Mucosa of stomach (tissue), 1 donor: ENCODE data around the gene TMUB1.

Experiments used
- H3K27me3 ChIP-seq: one replicate; pipeline ENCODE4 v1.7.0; 2013; ENCODE audit warnings: mild to moderate bottlenecking, low read length; ENCODE audit not compliant: control insufficient read depth, insufficient read depth
- H3K36me3 ChIP-seq: one replicate; pipeline ENCODE4 v1.7.0; 2013; ENCODE audit warnings: low read length; ENCODE audit not compliant: control insufficient read depth, insufficient read depth
- H3K4me1 ChIP-seq: one replicate; pipeline ENCODE4 v1.7.0; 2013; ENCODE audit warnings: mild to moderate bottlenecking, low read length; ENCODE audit not compliant: control insufficient read depth, insufficient read depth
- H3K4me3 ChIP-seq: one replicate; pipeline ENCODE4 v1.7.0; 2013; ENCODE audit warnings: low read length
- H3K9ac ChIP-seq: one replicate; pipeline ENCODE4 v1.7.0; 2013; ENCODE audit warnings: mild to moderate bottlenecking, low read length, moderate library complexity
- H3K9me3 ChIP-seq: one replicate; pipeline ENCODE4 v1.7.0; 2013; ENCODE audit warnings: mild to moderate bottlenecking, low read length, moderate library complexity; ENCODE audit not compliant: control insufficient read depth
- donor health status: Pancreatic carcinoma.

Gene TMUB1

GRCh38 chr7:151085691-151086620 lies 2.7 kb upstream of the TMUB1 start, which contains the start of gene AGAP3:
TSS of gene AGAP3 (plus strand) at chr7:151086475. CDS start at chr7:151086742, 267 bp downstream.
- peak within 1 kb of the TSS; percentile 46 for H3K4me3 ChIP-seq
- H3K9ac ChIP-seq, result peak within 1 kb of the TSS; percentile 75
- no peaks in the 10 kb centered on the region for H3K9me3 ChIP-seq
- H3K36me3 ChIP-seq, result no peaks in the 10 kb centered on the region
- peaks cover 68% of the 10 kb centered on the region for H3K4me1 ChIP-seq
- H3K27me3 ChIP-seq, result peaks cover 4% of the 10 kb centered on the region

GRCh38 chr7:151085329-151085690 lies 2.0 kb upstream of the TMUB1 start:
- H3K27me3 ChIP-seq, result peaks cover 4% of the 10 kb centered on the region
- peak overlapping the region; percentile 8 for H3K9ac ChIP-seq
- no peak overlapping the region for H3K4me3 ChIP-seq
- no peaks in the 10 kb centered on the region for H3K9me3 ChIP-seq
- H3K4me1 ChIP-seq, result peaks cover 70% of the 10 kb centered on the region
- no peaks in the 10 kb centered on the region for H3K36me3 ChIP-seq

GRCh38 chr7:151083824-151084160 lies 499 bp upstream of the TMUB1 start:
- peak overlapping the region; percentile 97 for H3K4me3 ChIP-seq
- H3K9me3 ChIP-seq, result no peaks in the 10 kb centered on the region
- H3K36me3 ChIP-seq, result no peaks in the 10 kb centered on the region
- peaks cover 4% of the 10 kb centered on the region for H3K27me3 ChIP-seq
- H3K4me1 ChIP-seq, result peaks cover 67% of the 10 kb centered on the region
- H3K9ac ChIP-seq, result no peak overlapping the region

- Histone ChIP-seq H3K9me3 (no peaks in the 10 kb centered on the region), H3K4me3 (peak overlapping the region; percentile 97), H3K9ac (peak overlapping the region; percentile 90), H3K36me3 (no peaks in the 10 kb centered on the region), H3K27me3 (no peaks in the 10 kb centered on the region), H3K4me1 (peaks cover 61% of the 10 kb centered on the region)
These were observed 887 bp downstream of the TMUB1 start for GRCh38 chr7:151082141-151083070.

- no peaks in the 10 kb centered on the region for H3K36me3 ChIP-seq
- H3K9me3 ChIP-seq, result no peaks in the 10 kb centered on the region
- peaks cover 62% of the 10 kb centered on the region for H3K4me1 ChIP-seq
- peak overlapping the region; percentile 90 for H3K9ac ChIP-seq
- H3K27me3 ChIP-seq, result no peaks in the 10 kb centered on the region
- peak overlapping the region; percentile 24 for H3K4me3 ChIP-seq
These were observed 1.9 kb downstream of the TMUB1 start for GRCh38 chr7:151081170-151082101.

- Histone ChIP-seq H3K36me3 (no peaks in the 10 kb centered on the region), H3K4me1 (peaks cover 59% of the 10 kb centered on the region), H3K9me3 (no peaks in the 10 kb centered on the region), H3K9ac (peak within 1 kb of the TSS; percentile 90), H3K4me3 (peak within 1 kb of the TSS; percentile 80), H3K27me3 (no peaks in the 10 kb centered on the region)
These were observed 2.6 kb downstream of the TMUB1 start, which contains the start of gene FASTK for GRCh38 chr7:151080522-151081169. TSS of gene FASTK (minus strand) at chr7:151080809. CDS start at chr7:151080766, 43 bp downstream.

GRCh38 chr7:151080067-151080521 lies 3.2 kb downstream of the TMUB1 start:
- Histone ChIP-seq H3K36me3 (peaks cover 5% of the 10 kb centered on the region), H3K9me3 (no peaks in the 10 kb centered on the region), H3K4me3 (peak overlapping the region; percentile 80), H3K4me1 (peaks cover 54% of the 10 kb centered on the region), H3K27me3 (no peaks in the 10 kb centered on the region), H3K9ac (peak overlapping the region; percentile 90)

GRCh38 chr7:151079199-151079910 lies 3.9 kb downstream of the TMUB1 start:
- peak overlapping the region; percentile 90 for H3K9ac ChIP-seq
- peaks cover 50% of the 10 kb centered on the region for H3K4me1 ChIP-seq
- H3K27me3 ChIP-seq, result no peaks in the 10 kb centered on the region
- H3K4me3 ChIP-seq, result peak overlapping the region; percentile 80
- no peaks in the 10 kb centered on the region for H3K9me3 ChIP-seq
- peaks cover 11% of the 10 kb centered on the region for H3K36me3 ChIP-seq

GRCh38 chr7:151078233-151079040 lies 4.9 kb downstream of the TMUB1 start:
- H3K36me3 ChIP-seq, result peaks cover 11% of the 10 kb centered on the region
- H3K27me3 ChIP-seq, result no peaks in the 10 kb centered on the region
- no peaks in the 10 kb centered on the region for H3K9me3 ChIP-seq
- H3K4me1 ChIP-seq, result peaks cover 45% of the 10 kb centered on the region
- H3K9ac ChIP-seq, result no peak overlapping the region
- no peak overlapping the region for H3K4me3 ChIP-seq

GRCh38 chr7:151077705-151078232 lies 5.5 kb downstream of the TMUB1 start:
- no peak overlapping the region for H3K9ac ChIP-seq
- H3K36me3 ChIP-seq, result peaks cover 11% of the 10 kb centered on the region
- no peaks in the 10 kb centered on the region for H3K27me3 ChIP-seq
- no peak overlapping the region for H3K4me3 ChIP-seq
- no peaks in the 10 kb centered on the region for H3K9me3 ChIP-seq
- peaks cover 45% of the 10 kb centered on the region for H3K4me1 ChIP-seq
